ENCODE measurements around the gene ANXA4.
"Not testable (repeated sequence)": the region's sequence is repeated elsewhere in the genome, so short reads cannot be mapped to it uniquely, and the experiment has no call there.

The ANXA4 gene

DNA sequence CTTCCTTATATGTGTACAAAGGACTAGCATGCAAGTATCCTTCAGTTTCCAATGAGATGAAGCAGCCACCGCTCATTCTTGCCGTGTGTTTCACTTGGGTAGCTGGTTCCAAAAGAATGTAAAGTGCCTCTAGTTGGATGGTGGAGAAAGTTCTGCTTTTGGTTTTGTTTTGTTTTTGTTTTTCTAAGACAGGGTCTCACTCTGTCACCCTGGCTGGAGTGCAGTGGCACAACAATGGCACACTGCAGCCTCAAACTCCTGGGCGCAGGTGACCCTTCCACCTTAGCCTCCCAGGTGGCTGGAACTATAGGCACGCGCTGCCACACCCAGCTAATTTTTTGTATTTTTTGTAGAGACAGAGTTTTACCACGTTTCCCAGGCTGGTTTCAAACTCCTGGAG lies 8.3 kb downstream of the ANXA4 start:
- no peak for ATAC-seq (replicated peaks)
- peaks cover 19% of the 10 kb centered on the region in 2 donors for H3K4me1 Mint-ChIP-seq (ENCODE audit: low read depth in 2 of 2)
- no peak overlapping the region for H3K4me3 Mint-ChIP-seq
- H3K36me3 Mint-ChIP-seq (ENCODE audit: insufficient read depth): no peaks in the 10 kb centered on the region
- no peak for DNase-seq
- H3K9me3 Mint-ChIP-seq: no peaks in the 10 kb centered on the region
- no peaks in the 10 kb centered on the region for H3K27me3 Mint-ChIP-seq
- H3K27ac Mint-ChIP-seq: peak overlapping the region; percentile 54 to 66

DNA sequence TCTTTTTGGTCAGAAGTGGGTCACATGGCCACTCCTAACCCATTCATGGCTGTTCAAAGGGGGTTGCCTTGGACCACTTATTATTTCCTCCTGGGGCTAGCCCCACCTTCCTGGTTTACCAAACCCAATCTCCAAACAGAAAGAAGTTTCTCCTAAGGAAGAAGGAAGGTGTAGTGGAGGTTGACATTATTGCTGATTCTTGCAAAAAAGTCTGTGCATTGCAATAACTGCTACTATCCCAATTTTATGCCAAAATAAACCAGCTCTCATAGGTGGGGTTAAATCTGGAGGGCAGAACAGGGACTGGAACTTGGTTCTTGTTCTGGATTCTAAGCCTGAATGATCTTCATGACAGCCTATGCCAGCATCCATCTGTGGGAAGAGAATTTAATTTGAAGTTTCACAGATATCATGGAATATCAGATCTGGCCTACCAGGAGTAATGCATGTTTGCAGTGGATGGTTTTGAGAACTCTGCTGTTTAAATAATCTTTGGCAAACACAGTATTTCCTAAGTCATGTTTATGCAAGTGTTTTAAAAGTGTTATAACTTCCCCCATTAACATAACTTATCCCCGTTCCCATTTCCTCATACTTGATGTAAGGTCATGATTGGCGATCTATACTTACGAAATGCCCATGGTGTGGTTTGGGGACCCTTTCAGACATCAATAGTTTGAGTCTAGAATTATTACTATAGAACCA lies 11.9 kb downstream of the ANXA4 start:
- H3K27me3 Mint-ChIP-seq: no peaks in the 10 kb centered on the region
- H3K36me3 Mint-ChIP-seq (ENCODE audit: insufficient read depth): peaks cover 4% of the 10 kb centered on the region
- no peak overlapping the region for H3K4me3 Mint-ChIP-seq
- H3K4me1 Mint-ChIP-seq (ENCODE audit: low read depth in 2 of 2): peaks cover 15 to 22% of the 10 kb centered on the region in 2 donors
- H3K9me3 Mint-ChIP-seq: no peaks in the 10 kb centered on the region
- peak overlapping the region; percentile 88 to 92 for H3K27ac Mint-ChIP-seq
- no peak for ATAC-seq (replicated peaks)
- DNase-seq: no peak

DNA sequence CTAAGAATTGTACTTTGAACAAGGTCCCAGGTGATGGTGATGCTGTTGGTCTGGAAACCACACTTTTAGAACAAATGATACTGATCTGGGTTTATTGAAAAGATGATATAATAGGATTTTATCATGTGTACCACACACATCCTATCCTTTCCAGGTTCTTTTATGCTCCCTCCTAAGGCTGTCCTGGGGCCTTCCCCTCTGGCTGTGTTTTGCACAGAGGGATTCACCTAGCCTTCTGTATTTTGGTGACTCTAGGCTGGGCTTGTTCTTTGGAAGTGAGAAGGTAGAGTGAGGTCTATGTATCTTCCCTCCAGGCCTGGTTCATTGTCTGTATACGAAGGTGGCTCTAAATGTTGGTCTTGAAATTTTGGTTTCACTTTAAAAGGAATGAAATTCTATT lies 12.7 kb downstream of the ANXA4 start:
- no peaks in the 10 kb centered on the region for H3K27me3 Mint-ChIP-seq
- peak overlapping the region; percentile 44 to 56 for H3K4me3 Mint-ChIP-seq
- H3K27ac Mint-ChIP-seq: peak overlapping the region; percentile 88 to 92
- peaks cover 10 to 18% of the 10 kb centered on the region in 2 donors for H3K4me1 Mint-ChIP-seq (ENCODE audit: low read depth in 2 of 2)
- H3K36me3 Mint-ChIP-seq (ENCODE audit: insufficient read depth): peaks cover 6% of the 10 kb centered on the region
- DNase-seq (no peak), ATAC-seq (replicated peaks) (no peak)
- H3K9me3 Mint-ChIP-seq: no peaks in the 10 kb centered on the region

DNA sequence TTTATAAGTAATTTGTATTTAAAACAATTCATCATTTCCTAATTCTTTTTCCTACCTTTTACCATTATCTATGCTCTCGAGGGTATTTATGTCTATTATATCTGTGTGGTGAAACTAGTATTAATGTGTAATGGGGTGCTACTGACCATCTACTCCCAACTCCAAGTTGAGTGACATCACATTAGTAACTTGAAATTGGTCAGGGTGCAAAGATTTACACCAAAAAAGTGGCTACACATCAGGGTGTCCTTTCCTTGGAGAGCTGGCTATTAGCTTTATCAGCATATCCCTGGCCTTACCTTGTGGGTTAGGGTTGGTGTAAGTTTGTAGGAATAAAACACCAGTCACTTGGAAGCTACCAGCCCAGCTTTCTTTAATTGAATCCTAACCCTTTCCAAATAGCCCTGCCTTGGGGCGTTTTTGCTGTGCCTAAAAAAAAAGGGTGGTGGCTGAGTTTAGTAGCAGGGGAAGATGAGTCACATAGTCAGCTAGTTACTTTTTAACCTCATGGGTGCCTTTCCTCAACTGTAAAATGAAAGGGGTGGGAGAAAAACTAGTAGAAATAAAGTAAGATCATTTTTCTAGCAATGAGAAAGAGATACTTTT lies 14.0 kb downstream of the ANXA4 start:
- DNase-seq: no peak
- Mint-ChIP-seq H3K36me3 (ENCODE audit: insufficient read depth) (peaks cover 6% of the 10 kb centered on the region), H3K4me3 (no peak overlapping the region), H3K27me3 (no peaks in the 10 kb centered on the region), H3K27ac (peak overlapping the region in 1 of 2 donors; percentile 29), H3K9me3 (no peaks in the 10 kb centered on the region), H3K4me1 (ENCODE audit: low read depth in 2 of 2) (peaks cover 10 to 17% of the 10 kb centered on the region in 2 donors)
- peak; percentile 29 for ATAC-seq (replicated peaks)

DNA sequence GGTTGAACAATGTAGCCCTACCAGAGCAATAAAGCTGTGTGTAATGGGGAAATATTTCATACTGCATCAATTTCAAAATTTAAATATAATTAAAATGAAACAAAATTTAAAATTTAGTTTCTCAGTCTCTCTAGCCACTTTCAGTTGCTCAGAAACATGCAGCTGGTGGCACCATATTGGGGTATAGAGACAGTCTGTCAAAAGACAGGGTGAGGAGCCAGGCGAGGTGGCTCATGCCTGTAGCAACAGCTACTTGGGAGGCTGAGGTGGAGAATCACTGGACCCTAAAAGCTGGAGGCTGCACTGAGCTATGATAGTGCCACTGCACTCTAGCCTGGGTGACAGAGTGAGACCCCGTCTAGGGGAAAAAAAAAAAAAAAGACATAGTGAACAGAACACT lies 20.1 kb downstream of the ANXA4 start:
- DNase-seq: no peak
- Mint-ChIP-seq H3K9me3 (no peaks in the 10 kb centered on the region), H3K36me3 (ENCODE audit: insufficient read depth) (peaks cover 6% of the 10 kb centered on the region), H3K27me3 (no peaks in the 10 kb centered on the region), H3K4me1 (ENCODE audit: low read depth in 2 of 2) (peaks cover 11 to 14% of the 10 kb centered on the region in 2 donors), H3K27ac (no peak overlapping the region), H3K4me3 (no peak overlapping the region)
- ATAC-seq (replicated peaks): no peak

DNA sequence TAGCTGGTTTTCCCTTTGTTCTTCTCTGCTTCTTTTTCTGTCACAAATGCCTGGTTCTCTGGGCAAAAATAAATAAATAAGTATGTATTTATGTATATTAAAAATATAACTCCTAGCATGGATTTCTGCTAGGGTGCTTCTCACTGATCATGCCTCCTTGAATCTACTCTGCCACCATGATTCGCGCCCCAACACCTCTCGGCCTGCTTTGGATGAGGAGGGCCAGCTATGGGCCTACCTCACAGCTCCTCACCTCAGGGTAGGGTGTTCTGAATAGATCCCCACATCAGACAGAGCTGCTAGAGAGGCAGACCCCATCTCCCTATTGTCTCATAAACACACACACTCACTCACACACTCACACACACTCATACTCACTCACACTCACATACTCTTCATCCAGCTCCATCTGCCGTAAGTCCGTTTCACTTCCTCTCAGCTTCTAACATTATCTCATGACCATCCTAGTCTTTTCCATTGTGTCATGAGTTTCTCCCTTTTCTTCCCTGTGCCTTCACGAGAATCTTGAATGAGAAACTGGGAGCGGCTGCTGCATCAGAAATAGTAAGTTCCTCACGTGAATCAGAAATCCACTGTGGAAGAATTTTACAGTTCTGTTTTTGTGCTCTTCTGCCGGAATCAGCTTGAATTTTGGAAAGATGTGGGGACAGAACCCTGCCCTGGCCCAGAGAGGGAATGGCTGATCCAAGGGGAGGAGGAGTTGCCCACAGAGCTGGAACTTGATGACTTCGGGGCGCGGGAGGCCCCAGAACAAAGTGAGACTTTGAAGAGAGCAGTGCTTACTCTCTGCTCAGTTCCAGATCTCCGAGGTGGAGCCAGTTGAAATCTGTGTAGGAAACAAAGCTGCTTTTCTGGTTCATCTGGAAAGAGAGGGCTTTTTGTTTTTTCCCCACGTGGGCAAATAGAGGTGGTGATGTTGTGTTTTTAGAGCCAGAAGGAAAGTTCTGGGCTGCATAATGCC lies 20.9 kb downstream of the ANXA4 start:
- H3K36me3 Mint-ChIP-seq (ENCODE audit: insufficient read depth): peaks cover 6% of the 10 kb centered on the region
- no peak for ATAC-seq (replicated peaks)
- no peak overlapping the region for H3K27ac Mint-ChIP-seq
- no peaks in the 10 kb centered on the region for H3K27me3 Mint-ChIP-seq
- peaks cover 11 to 14% of the 10 kb centered on the region in 2 donors for H3K4me1 Mint-ChIP-seq (ENCODE audit: low read depth in 2 of 2)
- DNase-seq: no peak
- no peaks in the 10 kb centered on the region for H3K9me3 Mint-ChIP-seq
- H3K4me3 Mint-ChIP-seq: no peak overlapping the region

DNA sequence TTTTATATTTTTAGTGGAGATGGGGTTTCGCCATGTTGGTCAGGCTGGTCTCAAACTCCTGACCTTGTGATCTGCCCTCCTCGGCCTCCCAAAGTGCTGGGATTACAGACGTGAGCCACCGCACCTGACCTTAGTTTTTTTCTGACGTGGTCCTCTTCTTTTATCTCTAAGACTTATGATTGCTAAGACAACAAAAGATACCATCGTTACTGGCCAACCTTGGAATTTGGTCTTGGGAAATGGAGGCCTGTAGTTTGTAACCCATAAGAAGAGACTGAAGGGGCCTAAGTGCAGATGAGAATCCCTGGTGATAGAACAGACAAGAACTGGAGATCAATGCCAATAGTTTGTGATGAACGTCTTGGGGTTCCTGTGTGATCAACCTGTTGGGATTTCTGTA lies 21.9 kb downstream of the ANXA4 start:
- not testable (repeated sequence) for DNase-seq; H3K27ac Mint-ChIP-seq; H3K4me3 Mint-ChIP-seq; ATAC-seq (replicated peaks); H3K9me3 Mint-ChIP-seq; H3K36me3 Mint-ChIP-seq (ENCODE audit: insufficient read depth); H3K27me3 Mint-ChIP-seq
- peaks cover 14 to 15% of the 10 kb centered on the region in 2 donors for H3K4me1 Mint-ChIP-seq (ENCODE audit: low read depth in 2 of 2)

DNA sequence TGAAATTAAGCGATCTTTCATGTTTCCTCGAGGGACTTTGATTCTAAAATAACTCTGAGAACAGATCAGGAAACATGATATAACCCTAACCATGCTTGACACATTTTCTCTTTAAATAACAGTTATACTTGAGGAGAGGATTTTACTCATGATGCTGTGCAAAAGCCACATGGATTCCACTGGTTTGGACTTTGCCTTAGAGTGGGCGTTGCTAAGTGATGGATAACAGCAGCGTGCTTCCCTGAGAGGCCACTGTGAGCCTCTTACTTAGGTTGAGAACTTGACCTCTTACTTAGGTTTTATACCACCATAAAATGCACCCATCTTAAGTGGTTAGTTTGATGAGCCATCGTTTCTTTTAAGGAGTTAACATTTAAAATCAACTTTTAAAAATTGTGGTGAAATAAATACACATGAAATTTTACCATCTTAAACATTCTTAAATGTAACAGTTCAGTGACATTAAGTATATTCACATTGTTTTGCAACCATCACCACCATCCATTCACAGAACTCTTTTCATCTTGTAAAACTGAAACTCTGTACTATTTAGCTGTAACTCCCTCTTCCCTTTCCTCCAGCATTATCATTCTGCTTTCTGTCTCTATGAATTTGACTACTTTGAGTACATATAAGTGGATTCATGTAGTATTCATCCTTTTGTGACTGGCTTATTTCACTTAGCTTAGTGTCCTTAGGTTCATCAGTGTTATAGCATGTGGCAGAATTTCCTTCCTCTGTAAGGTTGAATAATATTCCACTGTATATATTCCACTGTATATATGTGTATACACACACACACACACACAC lies 22.6 kb downstream of the ANXA4 start:
- no peaks in the 10 kb centered on the region for H3K36me3 Mint-ChIP-seq (ENCODE audit: insufficient read depth)
- ATAC-seq (replicated peaks): no peak
- peak overlapping the region in 1 of 2 donors; percentile 61 for H3K27ac Mint-ChIP-seq
- H3K9me3 Mint-ChIP-seq: no peaks in the 10 kb centered on the region
- no peak for DNase-seq
- H3K4me1 Mint-ChIP-seq (ENCODE audit: low read depth in 2 of 2): peaks cover 18% of the 10 kb centered on the region in 2 donors
- H3K27me3 Mint-ChIP-seq: no peaks in the 10 kb centered on the region
- no peak overlapping the region for H3K4me3 Mint-ChIP-seq

DNA sequence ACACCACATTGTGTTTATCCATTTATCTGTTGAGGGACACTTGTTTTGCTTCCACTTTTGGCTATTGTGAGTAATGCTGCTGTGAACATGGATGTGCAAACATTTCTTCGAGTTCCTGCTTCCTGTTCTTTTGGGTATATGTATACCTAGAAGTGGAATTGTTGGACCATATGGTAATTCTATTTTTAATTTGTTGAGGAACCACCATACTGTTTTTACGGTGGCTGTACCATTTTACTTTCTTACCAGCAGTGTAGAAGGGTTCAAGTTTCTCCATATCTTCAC lies 23.1 kb downstream of the ANXA4 start:
- H3K27ac Mint-ChIP-seq: peak overlapping the region in 1 of 2 donors; percentile 61
- no peaks in the 10 kb centered on the region for H3K27me3 Mint-ChIP-seq
- no peaks in the 10 kb centered on the region for H3K36me3 Mint-ChIP-seq (ENCODE audit: insufficient read depth)
- no peak overlapping the region for H3K4me3 Mint-ChIP-seq
- no peak for ATAC-seq (replicated peaks)
- peaks cover 19 to 23% of the 10 kb centered on the region in 2 donors for H3K4me1 Mint-ChIP-seq (ENCODE audit: low read depth in 2 of 2)
- no peaks in the 10 kb centered on the region for H3K9me3 Mint-ChIP-seq
- DNase-seq: no peak

DNA sequence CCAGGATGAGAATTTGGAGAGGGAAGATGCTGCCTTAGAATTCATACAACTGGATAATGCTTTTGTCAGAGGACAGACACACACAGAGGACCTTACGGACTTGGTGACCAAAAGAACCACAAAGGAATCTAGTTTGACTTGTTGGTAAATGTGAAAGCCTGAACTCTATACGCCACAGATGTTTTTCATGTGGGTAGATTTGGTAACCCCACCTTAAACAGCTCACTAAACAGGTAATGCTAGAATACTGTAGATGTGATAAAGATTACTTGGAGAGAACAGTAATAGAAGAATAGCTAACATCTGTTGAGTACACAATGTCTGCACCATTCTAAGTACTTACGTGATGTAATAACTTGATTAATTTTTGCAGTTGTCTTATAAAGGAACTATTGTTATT lies 24.1 kb downstream of the ANXA4 start:
- no peaks in the 10 kb centered on the region for H3K27me3 Mint-ChIP-seq
- no peak overlapping the region for H3K4me3 Mint-ChIP-seq
- H3K36me3 Mint-ChIP-seq (ENCODE audit: insufficient read depth): no peaks in the 10 kb centered on the region
- H3K27ac Mint-ChIP-seq: peak overlapping the region in 1 of 2 donors; percentile 33
- DNase-seq (no peak), ATAC-seq (replicated peaks) (peak; percentile 16)
- H3K4me1 Mint-ChIP-seq (ENCODE audit: low read depth in 2 of 2): peaks cover 24 to 28% of the 10 kb centered on the region in 2 donors
- H3K9me3 Mint-ChIP-seq: no peaks in the 10 kb centered on the region

DNA sequence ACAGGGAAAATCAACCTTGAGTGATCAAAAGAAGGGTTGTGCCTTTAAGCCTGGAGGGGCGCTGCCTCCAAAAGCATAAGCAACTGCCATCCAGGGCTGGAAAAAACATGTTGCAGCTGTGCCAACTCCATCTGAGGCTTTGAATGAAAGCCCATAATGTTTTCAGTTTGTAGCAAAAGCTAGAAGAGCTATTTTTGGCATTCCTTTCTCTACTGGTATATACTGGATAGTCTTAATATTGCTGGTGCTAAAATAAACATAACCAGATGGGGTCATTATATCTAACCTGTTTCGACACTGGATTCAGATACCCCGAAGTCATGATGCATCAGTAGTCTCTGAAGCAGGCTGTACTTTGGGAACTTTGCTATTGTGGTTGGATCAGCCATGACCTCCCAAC lies 25.1 kb downstream of the ANXA4 start:
- DNase-seq (no peak), ATAC-seq (replicated peaks) (no peak)
- Mint-ChIP-seq H3K36me3 (ENCODE audit: insufficient read depth) (no peaks in the 10 kb centered on the region), H3K9me3 (no peaks in the 10 kb centered on the region), H3K4me3 (no peak overlapping the region), H3K27me3 (no peaks in the 10 kb centered on the region), H3K4me1 (ENCODE audit: low read depth in 2 of 2) (peaks cover 24 to 28% of the 10 kb centered on the region in 2 donors), H3K27ac (peak overlapping the region in 1 of 2 donors; percentile 62)

DNA sequence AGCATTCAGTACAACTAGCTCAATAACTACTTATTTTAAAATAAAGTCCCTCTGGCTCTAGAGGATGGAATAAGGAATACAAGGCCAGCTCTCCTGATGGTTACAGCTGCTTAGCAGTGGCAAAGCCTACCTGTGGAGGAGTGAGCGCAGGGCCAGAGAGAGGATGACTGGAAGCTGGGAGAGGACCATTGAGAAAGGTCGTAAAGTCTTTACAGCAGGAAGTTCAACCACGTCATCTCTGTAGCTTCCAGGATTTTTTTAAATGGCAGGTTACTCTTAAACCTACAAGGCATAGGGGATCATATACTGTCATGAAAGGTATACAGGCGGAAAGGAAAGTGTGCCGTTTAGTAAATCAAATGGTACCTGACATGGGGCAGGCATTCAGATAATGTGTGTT lies 26.3 kb downstream of the ANXA4 start:
- no peak for ATAC-seq (replicated peaks)
- Mint-ChIP-seq H3K4me3 (no peak overlapping the region), H3K36me3 (ENCODE audit: insufficient read depth) (no peaks in the 10 kb centered on the region), H3K27me3 (no peaks in the 10 kb centered on the region), H3K27ac (peak overlapping the region in 1 of 2 donors; percentile 59), H3K9me3 (no peaks in the 10 kb centered on the region), H3K4me1 (ENCODE audit: low read depth in 2 of 2) (peaks cover 26 to 30% of the 10 kb centered on the region in 2 donors)
- no peak for DNase-seq

DNA sequence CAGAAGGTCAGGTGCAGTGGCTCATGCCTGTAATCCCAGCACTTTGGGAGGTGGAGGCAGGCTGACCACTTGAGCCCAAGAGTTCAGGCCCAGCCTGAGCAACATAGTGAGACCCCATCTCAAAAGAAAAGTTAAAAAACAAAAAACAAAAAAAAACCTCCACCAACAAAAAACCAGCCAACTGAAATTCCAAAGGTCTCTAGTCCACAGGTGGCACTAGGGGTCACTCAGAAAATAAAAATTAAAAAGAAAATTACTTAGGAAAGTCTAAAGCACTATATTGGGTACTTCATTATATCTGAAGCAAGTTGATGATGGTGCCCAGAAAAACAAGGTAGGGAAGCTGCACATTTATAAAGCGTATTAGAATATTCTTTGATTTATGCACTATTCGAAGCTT lies 26.9 kb downstream of the ANXA4 start:
- DNase-seq: no peak
- peaks cover 27 to 31% of the 10 kb centered on the region in 2 donors for H3K4me1 Mint-ChIP-seq (ENCODE audit: low read depth in 2 of 2)
- ATAC-seq (replicated peaks): no peak
- H3K9me3 Mint-ChIP-seq: no peaks in the 10 kb centered on the region
- peak overlapping the region; percentile 60 to 84 for H3K27ac Mint-ChIP-seq
- no peak overlapping the region for H3K4me3 Mint-ChIP-seq
- no peaks in the 10 kb centered on the region for H3K36me3 Mint-ChIP-seq (ENCODE audit: insufficient read depth)
- no peaks in the 10 kb centered on the region for H3K27me3 Mint-ChIP-seq

Measured in effector memory CD8-positive, alpha-beta T cell (primary cell).